Activated naive CD4-positive, alpha-beta T cell treated with anti-CD3 and anti-CD28 coated beads, Interleukin-2, amount 10 ng/mL, durations not matched to agents 7 days and 5 days (primary cell): ENCODE results near the gene SH3PXD2A.

Experiments used
- CTCF ChIA-PET: fragments of 350-600 bp; sonication (Branson Sonifier 250); formaldehyde crosslinking; loops from one replicate; lab custom pipeline; 2021; ENCODE audit warnings: antibody characterized with exemption; lab: Charles Lee
- DNase-seq: peaks from one replicate; pipeline ENCODE4 v3.0.0-alpha.2; 2020
- H3K27ac Mint-ChIP-seq: one replicate; pipeline ENCODE4 v1.8.0; 2021; ENCODE audit warnings: mild to moderate bottlenecking, moderate library complexity, mixed read lengths
- H3K27me3 Mint-ChIP-seq: one replicate; pipeline ENCODE4 v1.8.0; 2021; ENCODE audit warnings: mild to moderate bottlenecking, mixed read lengths
- H3K36me3 Mint-ChIP-seq: one replicate; pipeline ENCODE4 v1.8.0; 2021; ENCODE audit warnings: mixed read lengths
- H3K4me1 Mint-ChIP-seq: one replicate; pipeline ENCODE4 v1.8.0; 2021; ENCODE audit warnings: mixed read lengths
- H3K4me3 Mint-ChIP-seq: one replicate; pipeline ENCODE4 v1.8.0; 2021; ENCODE audit warnings: mild to moderate bottlenecking, moderate library complexity, mixed read lengths
- H3K9me3 Mint-ChIP-seq: one replicate; pipeline ENCODE4 v1.8.0; 2021; ENCODE audit warnings: mixed read lengths

Gene SH3PXD2A

DNA sequence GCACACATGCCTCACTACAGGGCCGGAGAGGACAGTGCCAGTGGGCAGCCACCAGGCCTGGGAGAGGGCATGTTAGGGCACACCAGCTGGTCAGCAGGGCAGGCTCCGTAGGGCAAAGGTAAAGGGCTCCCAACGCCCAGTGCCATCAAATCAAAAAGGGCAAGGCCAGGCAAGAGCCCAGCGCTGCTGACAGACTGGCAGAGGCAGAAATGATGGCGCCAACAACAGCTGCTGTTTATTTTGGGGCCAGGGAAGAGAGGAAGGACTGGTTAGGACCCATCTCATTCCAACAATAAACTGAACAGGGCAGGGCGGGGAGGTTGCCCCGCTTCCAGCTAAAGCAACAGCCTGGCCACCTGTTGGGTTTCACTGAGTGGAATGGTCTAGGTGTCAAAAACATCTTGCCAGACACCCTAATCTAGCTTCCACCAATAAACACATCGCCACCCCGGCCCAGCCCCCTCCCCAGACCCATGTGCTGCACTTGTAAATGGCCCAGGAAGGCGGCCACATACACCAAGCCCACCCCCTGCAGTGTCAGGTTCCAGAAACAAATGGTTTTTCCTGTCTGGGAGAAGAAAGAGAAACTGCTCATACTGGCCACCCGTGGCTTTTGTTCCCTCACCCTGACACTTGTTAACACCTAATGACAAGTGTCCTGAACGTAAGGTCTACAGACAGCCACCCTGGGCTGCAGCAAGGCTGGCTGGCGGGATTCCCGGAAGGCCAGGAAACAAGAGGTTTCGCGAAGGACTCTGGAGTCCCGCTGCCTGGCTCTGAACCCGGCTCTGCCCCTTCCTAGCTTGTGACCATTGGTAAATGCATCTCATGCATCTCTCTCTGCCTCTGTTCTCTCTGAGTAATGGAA lies 15.3 kb downstream of the SH3PXD2A start:
- H3K4me3 Mint-ChIP-seq, result no peak overlapping the region
- peaks cover 18% of the 10 kb centered on the region for H3K27me3 Mint-ChIP-seq

DNA sequence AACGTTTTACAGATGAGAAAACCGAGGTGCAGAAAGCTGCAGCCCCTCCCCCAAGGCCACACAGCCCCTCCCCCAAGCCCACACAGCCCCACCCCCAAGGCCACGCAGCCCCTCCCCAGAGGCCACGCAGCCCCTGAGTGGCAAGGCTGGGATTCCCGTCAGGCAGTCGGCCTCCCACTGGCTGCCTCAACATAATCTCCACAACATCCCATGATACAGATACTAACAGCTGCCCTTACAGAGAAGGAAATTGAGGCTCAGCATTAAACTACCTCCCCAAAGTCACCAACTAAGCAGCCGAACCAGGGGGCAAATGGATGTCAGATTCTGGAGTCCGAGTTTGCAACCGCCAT lies 15.9 kb downstream of the SH3PXD2A start:
- Mint-ChIP-seq H3K27me3 (peaks cover 18% of the 10 kb centered on the region), H3K27ac (no peak overlapping the region), H3K4me3 (no peak overlapping the region), H3K9me3 (no peaks in the 10 kb centered on the region), H3K36me3 (no peaks in the 10 kb centered on the region), H3K4me1 (peaks cover 2% of the 10 kb centered on the region)
- CTCF ChIA-PET, result interaction anchor here (0.9 to 2.3 kb wide), 2 partner anchors 9 to 127 kb away, joined by 4 to 6 read pairs; no protein-coding TSS in a partner anchor
- DNase-seq, result no peak

More for the DNA sequence above, 15.3 kb downstream of the SH3PXD2A start:
- H3K27ac Mint-ChIP-seq, result no peak overlapping the region
- peaks cover 5% of the 10 kb centered on the region for H3K4me1 Mint-ChIP-seq
- no peaks in the 10 kb centered on the region for H3K36me3 Mint-ChIP-seq
- no peak for DNase-seq
- H3K9me3 Mint-ChIP-seq, result no peaks in the 10 kb centered on the region
- CTCF ChIA-PET, result interaction anchor here (2.3 kb wide), 1 partner anchor 8 kb away, joined by 6 read pairs; no protein-coding TSS in a partner anchor

- no peak overlapping the region for H3K4me3 Mint-ChIP-seq
- H3K9me3 Mint-ChIP-seq, result no peaks in the 10 kb centered on the region
- H3K4me1 Mint-ChIP-seq, result peaks cover 2% of the 10 kb centered on the region
- H3K36me3 Mint-ChIP-seq, result no peaks in the 10 kb centered on the region
- no peak overlapping the region for H3K27ac Mint-ChIP-seq
- H3K27me3 Mint-ChIP-seq, result peaks cover 18% of the 10 kb centered on the region
- CTCF ChIA-PET, result interaction anchor here (0.9 to 2.3 kb wide), 2 partner anchors 9 to 127 kb away, joined by 4 to 6 read pairs; no protein-coding TSS in a partner anchor
- DNase-seq, result no peak
Measured at GRCh38 chr10:103838862-103839518, 16.4 kb downstream of the SH3PXD2A start.

- peaks cover 20% of the 10 kb centered on the region for H3K27me3 Mint-ChIP-seq
- no peak overlapping the region for H3K27ac Mint-ChIP-seq
- CTCF ChIA-PET, result interaction anchor here (2.3 kb wide), 1 partner anchor 10 kb away, joined by 6 read pairs; no protein-coding TSS in a partner anchor
- no peaks in the 10 kb centered on the region for H3K4me1 Mint-ChIP-seq
- H3K36me3 Mint-ChIP-seq, result no peaks in the 10 kb centered on the region
- no peak overlapping the region for H3K4me3 Mint-ChIP-seq
- DNase-seq, result no peak
- no peaks in the 10 kb centered on the region for H3K9me3 Mint-ChIP-seq
Measured at GRCh38 chr10:103838070-103838395, 17.3 kb downstream of the SH3PXD2A start.

DNA sequence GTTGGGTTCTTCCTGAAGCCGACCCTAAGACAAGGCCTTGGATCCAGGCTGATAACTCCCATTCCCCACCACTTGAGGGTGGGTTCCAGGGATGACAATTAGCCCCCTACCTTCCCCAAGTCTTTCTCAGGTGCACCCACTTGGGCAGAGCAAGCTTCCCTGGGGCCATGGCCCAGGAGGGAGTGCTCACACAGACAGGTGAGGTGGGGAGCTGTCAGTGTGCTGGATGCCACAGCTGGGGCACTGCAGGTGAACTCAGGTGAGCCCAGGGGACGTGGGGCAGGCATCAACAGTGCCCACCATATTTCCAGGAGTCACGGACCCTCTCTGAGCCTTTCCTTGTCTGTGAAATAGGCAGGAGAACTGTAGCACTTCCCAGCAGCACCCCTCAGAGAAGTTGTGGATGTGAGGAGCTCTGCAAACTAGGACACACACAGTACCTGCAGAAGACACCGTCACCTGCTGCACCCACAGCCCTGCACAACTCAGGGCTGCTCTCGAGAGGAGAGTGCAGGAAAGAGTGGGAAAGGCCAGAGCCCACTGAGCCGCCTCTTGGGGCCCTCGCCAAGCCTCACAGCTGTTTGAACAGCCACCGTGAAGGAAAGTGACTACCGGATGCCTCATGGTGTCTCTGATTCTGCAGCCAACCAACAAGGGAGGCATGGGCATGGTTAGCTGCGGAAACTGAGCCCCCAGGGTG lies 17.9 kb downstream of the SH3PXD2A start:
- CTCF ChIA-PET, result interaction anchor here (2.3 kb wide), 1 partner anchor 11 kb away, joined by 6 read pairs; no protein-coding TSS in a partner anchor
- H3K36me3 Mint-ChIP-seq, result no peaks in the 10 kb centered on the region

DNA sequence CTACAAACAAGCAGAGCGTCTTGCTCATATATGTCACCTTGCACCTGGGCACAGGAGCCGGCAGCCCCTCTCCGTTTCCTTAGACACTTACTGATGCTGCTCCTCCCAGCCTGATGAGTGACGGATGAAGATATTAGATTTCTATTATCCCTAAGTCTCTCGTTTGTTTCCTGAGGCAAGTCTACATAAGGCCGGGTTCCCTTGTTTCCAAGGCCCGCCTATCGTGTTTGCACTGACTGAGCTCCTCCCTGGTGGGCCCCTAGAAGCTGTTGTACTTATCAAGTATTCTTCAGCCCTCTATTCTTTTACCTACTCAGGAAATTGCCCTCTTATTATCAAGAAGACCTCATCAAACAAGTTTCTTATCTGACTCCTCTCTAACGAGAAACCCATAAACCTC lies 18.5 kb downstream of the SH3PXD2A start:
- Mint-ChIP-seq H3K4me1 (no peaks in the 10 kb centered on the region), H3K4me3 (no peak overlapping the region), H3K27ac (no peak overlapping the region), H3K27me3 (peaks cover 22% of the 10 kb centered on the region), H3K36me3 (no peaks in the 10 kb centered on the region), H3K9me3 (no peaks in the 10 kb centered on the region)
- no peak for DNase-seq
- CTCF ChIA-PET, result no interaction called here

More for the DNA sequence above, 17.9 kb downstream of the SH3PXD2A start:
- Mint-ChIP-seq H3K27me3 (peaks cover 20% of the 10 kb centered on the region), H3K4me3 (no peak overlapping the region), H3K27ac (no peak overlapping the region), H3K4me1 (no peaks in the 10 kb centered on the region), H3K9me3 (no peaks in the 10 kb centered on the region)
- DNase-seq, result no peak

- Mint-ChIP-seq H3K27ac (no peak overlapping the region), H3K4me3 (no peak overlapping the region), H3K27me3 (peaks cover 19% of the 10 kb centered on the region), H3K9me3 (no peaks in the 10 kb centered on the region), H3K36me3 (no peaks in the 10 kb centered on the region), H3K4me1 (no peaks in the 10 kb centered on the region)
- CTCF ChIA-PET, result no interaction called here
- DNase-seq, result no peak
Measured at GRCh38 chr10:103836273-103836672, 19.1 kb downstream of the SH3PXD2A start.

DNA sequence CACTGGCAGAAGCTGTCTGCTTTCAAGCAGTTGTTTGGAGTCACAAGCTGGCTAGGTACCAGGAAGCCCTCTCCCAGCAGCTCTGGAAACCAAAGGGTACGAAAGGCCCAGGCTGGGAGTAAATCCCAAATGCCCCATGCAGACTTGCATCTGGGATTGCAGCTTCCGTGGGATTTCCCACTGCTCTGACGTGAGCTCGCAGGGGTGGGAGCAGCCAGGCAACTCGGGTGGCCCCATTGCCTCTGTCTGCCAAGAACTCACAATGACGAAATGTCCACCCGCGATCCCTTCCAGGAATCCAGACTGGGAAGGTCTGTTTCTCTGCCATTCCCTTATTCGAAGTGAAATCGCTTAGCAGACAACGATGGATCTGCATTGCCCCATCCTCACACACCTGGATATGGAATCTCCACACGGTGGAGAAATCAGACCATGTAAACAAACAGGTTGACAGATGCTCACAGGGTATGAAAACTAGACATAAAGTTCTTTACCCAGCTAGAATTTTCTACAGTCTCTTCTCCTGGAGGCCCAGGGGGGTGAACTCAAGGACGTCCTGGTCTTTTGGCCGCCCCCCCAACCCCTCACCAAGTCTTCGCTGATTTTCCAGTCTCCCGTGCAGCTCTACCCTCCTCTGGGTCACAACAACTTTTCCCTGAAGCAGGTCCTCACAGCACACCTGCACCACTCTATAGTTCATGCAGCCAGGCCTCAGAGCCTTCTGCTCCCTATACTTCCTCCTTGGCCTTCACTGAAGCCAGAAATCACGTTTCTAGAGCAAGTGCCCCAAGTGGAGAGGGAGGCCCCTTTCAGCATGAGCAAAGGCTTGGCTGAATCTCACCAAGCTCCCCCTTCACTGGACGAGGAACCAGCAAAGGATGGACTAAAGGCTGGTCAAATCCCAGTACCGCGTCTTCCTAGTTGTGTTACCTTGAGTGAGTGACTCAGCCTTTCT lies 20.0 kb downstream of the SH3PXD2A start:
- Mint-ChIP-seq H3K36me3 (no peaks in the 10 kb centered on the region), H3K4me3 (no peak overlapping the region), H3K4me1 (no peaks in the 10 kb centered on the region), H3K27me3 (peaks cover 19% of the 10 kb centered on the region), H3K27ac (no peak overlapping the region), H3K9me3 (no peaks in the 10 kb centered on the region)
- DNase-seq, result no peak
- CTCF ChIA-PET, result interaction anchor here (0.9 to 1.0 kb wide), 3 partner anchors 22 to 106 kb away, joined by 3 read pairs; no protein-coding TSS in a partner anchor

DNA sequence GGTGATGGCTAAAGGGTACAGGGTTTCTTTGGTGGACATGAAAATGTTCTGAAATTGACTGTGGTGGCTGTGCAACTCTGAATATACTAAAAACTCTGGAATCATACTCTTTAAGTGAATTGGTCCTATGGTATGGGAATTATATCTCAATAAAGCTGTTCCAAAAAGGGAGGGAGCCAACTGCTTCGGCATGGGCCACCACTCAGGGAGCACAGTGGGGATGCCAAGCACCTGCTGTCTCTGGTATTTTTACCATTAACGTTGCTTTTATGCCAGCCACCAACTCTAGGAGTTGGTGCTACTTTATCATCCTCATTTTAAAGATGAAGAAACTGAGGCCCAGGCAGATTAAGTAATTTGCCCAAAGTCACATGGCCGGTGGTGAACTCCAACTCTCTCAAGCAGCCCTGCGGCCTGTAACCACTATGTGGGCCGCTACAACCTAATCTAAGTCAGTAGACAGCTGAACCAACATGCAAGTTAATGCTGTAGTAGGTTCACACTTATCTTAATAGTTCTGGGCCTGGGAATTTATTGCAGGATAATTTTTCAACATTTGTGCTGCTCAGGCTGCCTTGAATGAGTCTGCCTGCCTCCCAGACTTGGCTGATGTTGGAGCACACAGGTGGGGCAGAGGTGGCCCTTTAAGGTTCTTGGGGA lies 20.8 kb downstream of the SH3PXD2A start:
- peaks cover 24% of the 10 kb centered on the region for H3K27me3 Mint-ChIP-seq
- no peak overlapping the region for H3K4me3 Mint-ChIP-seq
- H3K27ac Mint-ChIP-seq, result no peak overlapping the region
- H3K36me3 Mint-ChIP-seq, result no peaks in the 10 kb centered on the region
- no peaks in the 10 kb centered on the region for H3K4me1 Mint-ChIP-seq
- DNase-seq, result no peak
- no peaks in the 10 kb centered on the region for H3K9me3 Mint-ChIP-seq
- CTCF ChIA-PET, result interaction anchor here (0.6 to 1.0 kb wide), 3 partner anchors 11 to 31 kb away, joined by 3 read pairs; no protein-coding TSS in a partner anchor

DNA sequence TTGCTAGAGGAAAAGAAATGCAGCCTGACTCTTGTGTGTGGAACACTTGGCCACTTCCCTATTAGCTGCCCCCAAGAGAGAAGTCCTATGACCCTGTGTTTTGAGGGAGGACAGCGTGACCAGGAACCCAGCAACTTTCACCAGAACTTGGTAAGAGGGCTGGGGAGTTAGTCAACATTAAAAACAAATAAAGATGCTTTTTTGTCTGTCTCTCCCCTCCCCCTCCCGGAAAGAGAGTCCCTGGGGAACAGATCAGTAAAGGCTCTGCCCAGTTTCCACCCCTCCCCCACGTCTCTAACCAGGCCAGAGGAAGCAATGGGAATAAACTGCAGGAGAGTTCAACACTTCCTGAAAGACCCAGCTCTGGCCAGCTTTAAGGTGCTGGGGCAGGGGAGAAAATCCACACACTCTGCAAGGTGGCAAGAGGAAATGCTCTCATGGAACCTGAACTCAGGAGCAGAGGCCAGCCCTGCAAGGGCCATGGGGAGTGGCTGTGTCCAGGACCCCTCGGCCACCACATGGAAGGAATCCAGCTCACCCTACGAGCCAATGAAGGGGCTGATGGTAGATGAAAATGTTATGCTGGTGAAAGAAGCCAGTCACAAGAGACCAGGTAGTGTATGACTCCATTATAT lies 21.5 kb downstream of the SH3PXD2A start:
- CTCF ChIA-PET, result interaction anchor here (0.6 to 1.1 kb wide), 2 partner anchors 10 to 19 kb away, joined by 3 read pairs; no protein-coding TSS in a partner anchor
- no peaks in the 10 kb centered on the region for H3K36me3 Mint-ChIP-seq

GRCh38 chr10:103832806-103833205 lies 22.6 kb downstream of the SH3PXD2A start:
- H3K9me3 Mint-ChIP-seq, result no peaks in the 10 kb centered on the region
- H3K36me3 Mint-ChIP-seq, result no peaks in the 10 kb centered on the region
- H3K4me1 Mint-ChIP-seq, result no peaks in the 10 kb centered on the region
- H3K27ac Mint-ChIP-seq, result no peak overlapping the region
- H3K27me3 Mint-ChIP-seq, result peaks cover 30% of the 10 kb centered on the region
- CTCF ChIA-PET, result interaction anchor here (1.1 kb wide), 1 partner anchor 20 kb away, joined by 3 read pairs; no protein-coding TSS in a partner anchor
- no peak for DNase-seq
- H3K4me3 Mint-ChIP-seq, result no peak overlapping the region

More for the DNA sequence above, 21.5 kb downstream of the SH3PXD2A start:
- Mint-ChIP-seq H3K4me1 (no peaks in the 10 kb centered on the region), H3K4me3 (no peak overlapping the region), H3K27me3 (peaks cover 30% of the 10 kb centered on the region), H3K9me3 (no peaks in the 10 kb centered on the region), H3K27ac (no peak overlapping the region)
- DNase-seq, result no peak

- Mint-ChIP-seq H3K4me3 (no peak overlapping the region), H3K9me3 (no peaks in the 10 kb centered on the region), H3K4me1 (no peaks in the 10 kb centered on the region), H3K27ac (no peak overlapping the region), H3K27me3 (peaks cover 23% of the 10 kb centered on the region), H3K36me3 (no peaks in the 10 kb centered on the region)
- no peak for DNase-seq
- CTCF ChIA-PET, result no interaction called here
Measured at GRCh38 chr10:103829838-103830465, 25.4 kb downstream of the SH3PXD2A start.
